Pancreas (tissue), 10 donors: ENCODE measurements around the gene CSF1R. TPM values are rescaled to one million over a fixed set of nuclear protein-coding genes. Genes with fewer than 3 reads are reported as not detected.
A peak's percentile ranks its signal among the peaks of the same experiment; 100 is the strongest.
"Not testable (repeated sequence)": the region's sequence is repeated elsewhere in the genome, so short reads cannot be mapped to it uniquely, and the experiment has no call there.

Experiments
- ATAC-seq, 4 donors: fragments of 200-7000 bp; cut with Tn5 transposase; one replicate each; pipeline versions ENCODE4 v1.8.0 to v1.9.1; 2020; ENCODE audit warnings: mild to moderate bottlenecking in 4 of 4, moderate library complexity in 4 of 4
- DNase-seq, 6 donors: peaks; one replicate each; pipeline ENCODE4 v3.0.0-alpha.2; 2020
- FAIRE-seq: peaks from 2 replicates; lab custom pipeline; 2012; peaks lifted over from hg19 to GRCh38; lab: Jason Lieb, UNC
- H3K27ac ChIP-seq, 4 donors: fragments of 200-600 bp; sonication (generic); 1 replicate in 3 of 4; 2 replicates in 1 of 4; pipeline versions ENCODE4 v1.5.0 to v1.8.0; 2020
- H3K27me3 ChIP-seq, 4 donors: fragments of 200-600 bp; one replicate each; pipeline ENCODE4 v1.8.0; 2021
- H3K36me3 ChIP-seq, 3 donors: fragments of 200-600 bp; sonication (generic) in 1 of 3; one replicate each; pipeline versions ENCODE4 v1.5.0 to v1.8.0; 2020 to 2021
- H3K4me1 ChIP-seq, 3 donors: fragments of 200-600 bp; one replicate each; pipeline ENCODE4 v1.8.0; 2021
- H3K4me3 ChIP-seq, 4 donors: fragments of 200-600 bp; sonication (generic) in 2 of 4; one replicate each; pipeline versions ENCODE4 v1.5.0 to v1.8.0; 2020 to 2021
- H3K9me3 ChIP-seq, 4 donors: fragments of 200-600 bp; one replicate each; pipeline ENCODE4 v1.8.0; 2021
- CTCF ChIP-seq, 4 donors: fragments of 200-600 bp; sonication (generic) in 3 of 4; IDR thresholded peaks; one replicate each; pipeline versions ENCODE4 v1.5.0 to v1.8.0; 2021; ENCODE audit warnings: antibody characterized with exemption in 4 of 4
- WGBS, 2 donors: extraction: QIAGEN DNeasy Blood & Tissue Kit; methylation state at CpG; one replicate each; pipeline ENCODE4 v1.1.7; 2013; 5-methylcytosine and 5-hydroxymethylcytosine counted together
- intact Hi-C, 3 donors: fragments of 100-400 bp; cut with DNase I; formaldehyde crosslinking; loops; one replicate each; pipeline versions ENCODE4 v1.11.1 to v1.14.2; 2022
- polyA plus RNA-seq, 2 donors: library from polyadenylated mRNA; stranded (reverse); fragments of 200-250 nt; gene quantifications; one replicate each; pipeline ENCODE4 v1.2.3, GENCODE V29; 2013
- total RNA-seq, 6 donors: library from RNA; stranded (reverse); fragmentation: NEBNext Ultra II Directional in 4 of 6; extraction: Animal tissue kit (Norgen Biotek cat#: 25700) in 4 of 6; gene quantifications; one replicate each; pipeline versions ENCODE4 v1.2.1 to v1.2.4, GENCODE V29; 2021 to 2023
- donor health status: healthy with polysubstance abuse.
- donor health status: DM: no; HTN: no; CAD: no; lungs with moderate emphysema.
- donor health status: DM: no; HTN: no; CAD: no.
- donor health status: control.
- donor health status: control.
- donor health status: Bipolar disorder and iron deficiency.
- donor health status: DM: yes; HTN: yes; CAD: no.
- donor health status: DM: no; HTN: no; CAD: no.
- donor health status: DM: no; HTN: no; CAD: no.
- donor health status: DM: yes; HTN: yes; CAD: no.

Gene CSF1R
- total and polyA plus RNA-seq, 8 donors, result 1.4 to 51.2 (median 4.1) TPM

GRCh38 chr5:150053713-150054392 lies 32.5 kb downstream of the CSF1R start:
- peaks cover 0 to 45% (median 16%) of the 10 kb centered on the region in 3 donors for H3K36me3 ChIP-seq
- no peaks in the 10 kb centered on the region for H3K27me3 ChIP-seq
- DNase-seq (no peak), FAIRE-seq (no peak), ATAC-seq (no peak)
- no peak for TF ChIP-seq CTCF (IDR thresholded peaks at IDR 0.05)
- no peaks in the 10 kb centered on the region for H3K9me3 ChIP-seq
- H3K27ac ChIP-seq, result no peak overlapping the region
- H3K4me3 ChIP-seq, result no peak overlapping the region
- intact Hi-C loops, result no loop called here
- H3K4me1 ChIP-seq, result no peaks in the 10 kb centered on the region
- 95 to 96% methylated on average over 14 of the region's 14 CpGs for WGBS, 2 donors

- Histone ChIP-seq H3K27ac (no peak overlapping the region), H3K4me1 (no peaks in the 10 kb centered on the region), H3K27me3 (no peaks in the 10 kb centered on the region), H3K4me3 (no peak overlapping the region), H3K9me3 (no peaks in the 10 kb centered on the region), H3K36me3 (peaks cover 0 to 52% (median 16%) of the 10 kb centered on the region in 3 donors)
- ATAC-seq (peak in 1 of 4 donors; percentile 14), DNase-seq (no peak), FAIRE-seq (no peak)
- TF ChIP-seq CTCF (IDR thresholded peaks at IDR 0.05), result no peak
- intact Hi-C loops, result no loop called here
- WGBS, 2 donors, result 78 to 80% methylated on average over 9 of the region's 9 CpGs
Measured at GRCh38 chr5:150052956-150053712, 33.2 kb downstream of the CSF1R start.

- WGBS, 2 donors, result 60 to 100% methylated on average over 6 of the region's 6 CpGs
- H3K36me3 ChIP-seq, result peaks cover 0 to 60% (median 19%) of the 10 kb centered on the region in 3 donors
- TF ChIP-seq CTCF (IDR thresholded peaks at IDR 0.05), result no peak
- H3K27ac ChIP-seq, result no peak overlapping the region
- no peaks in the 10 kb centered on the region for H3K4me1 ChIP-seq
- H3K4me3 ChIP-seq, result no peak overlapping the region
- intact Hi-C loops, result no loop called here
- no peaks in the 10 kb centered on the region for H3K27me3 ChIP-seq
- FAIRE-seq, result no peak
- peak in 1 of 6 donors; percentile 37 for DNase-seq
- peak in 1 of 4 donors; percentile 7 for ATAC-seq
- H3K9me3 ChIP-seq, result no peaks in the 10 kb centered on the region
Measured at GRCh38 chr5:150052226-150052955, 34.0 kb downstream of the CSF1R start.

- intact Hi-C loops, result no loop called here
- 87 to 93% methylated on average over 18 of the region's 18 CpGs for WGBS, 2 donors
- DNase-seq, result no peak
- FAIRE-seq, result no peak
- Histone ChIP-seq H3K9me3 (no peaks in the 10 kb centered on the region), H3K36me3 (peaks cover 2 to 63% (median 19%) of the 10 kb centered on the region in 3 donors), H3K27ac (no peak overlapping the region), H3K27me3 (no peaks in the 10 kb centered on the region), H3K4me3 (no peak overlapping the region), H3K4me1 (no peaks in the 10 kb centered on the region)
- TF ChIP-seq CTCF (IDR thresholded peaks at IDR 0.05), result no peak
- no peak for ATAC-seq
Measured at GRCh38 chr5:150051657-150052195, 34.6 kb downstream of the CSF1R start.

GRCh38 chr5:150050172-150050811 lies 36.1 kb downstream of the CSF1R start:
- WGBS, 2 donors, result 93 to 96% methylated on average over 14 of the region's 14 CpGs
- peak in 1 of 4 donors; percentile 8 for ATAC-seq
- H3K4me1 ChIP-seq, FAIRE-seq, H3K4me3 ChIP-seq, DNase-seq, intact Hi-C loops, H3K27me3 ChIP-seq, H3K27ac ChIP-seq, H3K9me3 ChIP-seq: not testable (repeated sequence)
- peaks cover 2 to 75% (median 19%) of the 10 kb centered on the region in 3 donors for H3K36me3 ChIP-seq
